Measurements from ENCODE around the gene MRPL51. TPM values are rescaled to one million over a fixed set of nuclear protein-coding genes. Genes with fewer than 3 reads are reported as not detected.
A peak's percentile ranks its signal among the peaks of the same experiment; 100 is the strongest.

The MRPL51 gene
- total and polyA plus RNA-seq, 2 donors (not counting 3 experiments of a cell fraction or from before 2014, with no cell fraction given): 147 to 273 TPM

- BruUV-seq (replicated peaks): no TSS peak
- no peak for FAIRE-seq
- no peak overlapping the region for H3K27ac ChIP-seq (ENCODE audit: insufficient read depth, low read depth, low read length)
- H3K4me2 ChIP-seq (ENCODE audit: insufficient read depth, low read length): no peak overlapping the region
- no peaks in the 10 kb centered on the region for H3K27me3 ChIP-seq (ENCODE audit: control insufficient read depth in 2 of 2, insufficient read depth in 2 of 2, low read length in 2 of 2)
- ChIA-PET POLR2A (interaction anchor here (2.0 kb wide), 1 partner anchor 8 kb away, joined by 9 read pairs; the partner anchor contains the start of gene VAMP1), CTCF (interaction anchor here (3.8 kb wide), 1 partner anchor 39 kb away, joined by 17 read pairs; no protein-coding TSS in a partner anchor)
- H3K36me3 ChIP-seq (ENCODE audit: control insufficient read depth in 2 of 2, extremely low read depth in 1 of 2, insufficient read depth in 2 of 2, low read length in 2 of 2): peaks cover 6 to 23% of the 10 kb centered on the region in 2 experiments
- no peak overlapping the region for H3K4me3 ChIP-seq (replicated peaks in 1 of 3; ENCODE audit: insufficient read depth in 1 of 3, low read depth in 1 of 3, low read length in 3 of 3)
- dilution Hi-C loops (cut with MboI; ENCODE audit: extremely low pct_ligation_motif_present, low sequenced_read_pairs) (no loop called here), intact Hi-C loops (cut with micrococcal nuclease) (no loop called here)
- DNase-seq (ENCODE audit: low read depth, low spot score): peak; percentile 18
- no peaks in the 10 kb centered on the region for H4K20me1 ChIP-seq (replicated peaks; ENCODE audit: control insufficient read depth, extremely low read depth, insufficient read depth, low read length)
- H3K9me1 ChIP-seq (replicated peaks; ENCODE audit: control insufficient read depth, extremely low read depth, insufficient read depth, low read length): no peaks in the 10 kb centered on the region
- H3K4me1 ChIP-seq (ENCODE audit: control insufficient read depth, extremely low read depth, insufficient read depth, low read length): peaks cover 13% of the 10 kb centered on the region
- no peak overlapping the region for H3K9ac ChIP-seq (replicated peaks; ENCODE audit: extremely low read depth, insufficient read depth, low read length)
- TF ChIP-seq POLR2AphosphoS5 (IDR thresholded peaks at IDR 0.05; ENCODE audit: insufficient read depth, low read depth, low read length) (no peak), JUN (IDR thresholded peaks at IDR 0.05; ENCODE audit: borderline replicate concordance, insufficient read depth, insufficient read length, low read depth) (no peak), GATA2 (IDR thresholded peaks at IDR 0.05; ENCODE audit: insufficient read depth, insufficient read length, low read depth, low read length) (no peak), FOS (IDR thresholded peaks at IDR 0.05; ENCODE audit: borderline replicate concordance, insufficient read depth, low read length) (no peak), EZH2 (IDR thresholded peaks at IDR 0.05; ENCODE audit: borderline replicate concordance, low read depth, low read length, severe bottlenecking) (no peak), POLR2A (IDR thresholded peaks at IDR 0.05; ENCODE audit: low read depth, low read length) (no peak), MYC (IDR thresholded peaks at IDR 0.05; ENCODE audit: low read depth, low read length) (no peak)
- TF ChIP-seq, protein P1, sequence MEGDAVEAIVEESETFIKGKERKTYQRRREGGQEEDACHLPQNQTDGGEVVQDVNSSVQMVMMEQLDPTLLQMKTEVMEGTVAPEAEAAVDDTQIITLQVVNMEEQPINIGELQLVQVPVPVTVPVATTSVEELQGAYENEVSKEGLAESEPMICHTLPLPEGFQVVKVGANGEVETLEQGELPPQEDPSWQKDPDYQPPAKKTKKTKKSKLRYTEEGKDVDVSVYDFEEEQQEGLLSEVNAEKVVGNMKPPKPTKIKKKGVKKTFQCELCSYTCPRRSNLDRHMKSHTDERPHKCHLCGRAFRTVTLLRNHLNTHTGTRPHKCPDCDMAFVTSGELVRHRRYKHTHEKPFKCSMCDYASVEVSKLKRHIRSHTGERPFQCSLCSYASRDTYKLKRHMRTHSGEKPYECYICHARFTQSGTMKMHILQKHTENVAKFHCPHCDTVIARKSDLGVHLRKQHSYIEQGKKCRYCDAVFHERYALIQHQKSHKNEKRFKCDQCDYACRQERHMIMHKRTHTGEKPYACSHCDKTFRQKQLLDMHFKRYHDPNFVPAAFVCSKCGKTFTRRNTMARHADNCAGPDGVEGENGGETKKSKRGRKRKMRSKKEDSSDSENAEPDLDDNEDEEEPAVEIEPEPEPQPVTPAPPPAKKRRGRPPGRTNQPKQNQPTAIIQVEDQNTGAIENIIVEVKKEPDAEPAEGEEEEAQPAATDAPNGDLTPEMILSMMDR (IDR thresholded peaks at IDR 0.05; ENCODE audit: extremely low read depth in 1 of 2, insufficient read depth in 1 of 2, low read depth in 1 of 2, low read length in 2 of 2): no peak
- TF ChIP-seq, protein P2, sequence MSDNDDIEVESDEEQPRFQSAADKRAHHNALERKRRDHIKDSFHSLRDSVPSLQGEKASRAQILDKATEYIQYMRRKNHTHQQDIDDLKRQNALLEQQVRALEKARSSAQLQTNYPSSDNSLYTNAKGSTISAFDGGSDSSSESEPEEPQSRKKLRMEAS (IDR thresholded peaks at IDR 0.05; ENCODE audit: insufficient read depth, insufficient read length): no peak
- no peaks in the 10 kb centered on the region for H3K79me2 ChIP-seq (ENCODE audit: control insufficient read depth, insufficient read depth, low read length)
- H3K9me3 ChIP-seq (replicated peaks; ENCODE audit: control insufficient read depth, insufficient read depth, low read length): no peaks in the 10 kb centered on the region
- no peak overlapping the region for H2AFZ ChIP-seq (ENCODE audit: low read depth, low read length)
Measured at GRCh38 chr12:6462234-6462995, 30.6 kb downstream of the MRPL51 start.

Measured in endothelial cell of umbilical vein (primary cell).